C4-2B (cell line): ENCODE measurements around the gene CCL13.

Experiments
- H3K27ac ChIP-seq: fragments of 450-650 bp; 2 replicates; pipeline ENCODE4 v1.5.1; 2017
- ZFX ChIP-seq: fragments of 450-650 bp; IDR thresholded peaks from 2 replicates; pipeline ENCODE4 v1.6.1; 2017
- TF ChIP-seq, protein P1 (sequence below): fragments of 450-650 bp; conservative IDR thresholded peaks from 2 replicates; pipeline ENCODE4 v1.5.1; 2017; ENCODE audit warnings: mild to moderate bottlenecking

Gene CCL13

DNA sequence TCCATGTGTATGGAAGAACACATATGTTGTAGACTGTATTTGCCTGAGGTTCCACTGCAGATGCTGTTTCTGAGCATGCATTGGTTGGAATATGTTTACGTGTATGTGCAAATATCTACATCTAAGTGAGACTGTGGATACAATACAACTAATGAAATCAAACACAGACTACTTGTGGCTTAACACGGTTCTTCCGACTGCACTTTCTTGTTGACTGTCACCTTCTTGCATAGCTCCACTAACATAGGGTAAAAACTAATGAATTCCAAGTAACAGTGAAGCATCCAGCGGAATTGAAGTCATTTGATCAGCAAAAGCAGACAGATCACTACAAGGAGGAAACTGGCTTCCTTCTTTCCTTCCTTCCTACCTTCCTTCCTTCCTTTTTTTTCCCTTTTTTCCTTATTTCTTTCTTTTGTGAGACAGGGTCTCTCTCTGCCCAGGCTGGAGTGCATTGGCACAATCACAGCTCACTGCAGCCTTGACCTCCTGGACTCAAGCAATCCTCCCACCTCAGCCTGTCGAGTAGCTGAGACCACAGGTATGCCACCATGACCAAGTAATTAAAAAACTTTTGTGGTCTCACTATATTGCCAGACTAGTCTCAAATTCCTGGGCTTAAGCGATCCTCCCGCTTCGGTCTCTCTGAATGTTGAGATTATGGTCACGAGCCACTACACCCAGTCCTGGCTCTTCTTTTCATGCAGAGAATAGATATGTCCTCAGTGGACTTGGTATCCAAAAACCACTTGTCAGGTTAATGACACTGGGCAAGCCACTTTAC lies 28.7 kb downstream of the CCL13 start:
- H3K27ac ChIP-seq, result no peak overlapping the region
- no peak for TF ChIP-seq ZFX
- TF ChIP-seq, protein P1, sequence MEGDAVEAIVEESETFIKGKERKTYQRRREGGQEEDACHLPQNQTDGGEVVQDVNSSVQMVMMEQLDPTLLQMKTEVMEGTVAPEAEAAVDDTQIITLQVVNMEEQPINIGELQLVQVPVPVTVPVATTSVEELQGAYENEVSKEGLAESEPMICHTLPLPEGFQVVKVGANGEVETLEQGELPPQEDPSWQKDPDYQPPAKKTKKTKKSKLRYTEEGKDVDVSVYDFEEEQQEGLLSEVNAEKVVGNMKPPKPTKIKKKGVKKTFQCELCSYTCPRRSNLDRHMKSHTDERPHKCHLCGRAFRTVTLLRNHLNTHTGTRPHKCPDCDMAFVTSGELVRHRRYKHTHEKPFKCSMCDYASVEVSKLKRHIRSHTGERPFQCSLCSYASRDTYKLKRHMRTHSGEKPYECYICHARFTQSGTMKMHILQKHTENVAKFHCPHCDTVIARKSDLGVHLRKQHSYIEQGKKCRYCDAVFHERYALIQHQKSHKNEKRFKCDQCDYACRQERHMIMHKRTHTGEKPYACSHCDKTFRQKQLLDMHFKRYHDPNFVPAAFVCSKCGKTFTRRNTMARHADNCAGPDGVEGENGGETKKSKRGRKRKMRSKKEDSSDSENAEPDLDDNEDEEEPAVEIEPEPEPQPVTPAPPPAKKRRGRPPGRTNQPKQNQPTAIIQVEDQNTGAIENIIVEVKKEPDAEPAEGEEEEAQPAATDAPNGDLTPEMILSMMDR, result no peak

- H3K27ac ChIP-seq, result no peak overlapping the region
- TF ChIP-seq ZFX, result no peak
- TF ChIP-seq, protein P1, result no peak
These were observed 30.0 kb downstream of the CCL13 start for GRCh38 chr17:34386343-34386696.

DNA sequence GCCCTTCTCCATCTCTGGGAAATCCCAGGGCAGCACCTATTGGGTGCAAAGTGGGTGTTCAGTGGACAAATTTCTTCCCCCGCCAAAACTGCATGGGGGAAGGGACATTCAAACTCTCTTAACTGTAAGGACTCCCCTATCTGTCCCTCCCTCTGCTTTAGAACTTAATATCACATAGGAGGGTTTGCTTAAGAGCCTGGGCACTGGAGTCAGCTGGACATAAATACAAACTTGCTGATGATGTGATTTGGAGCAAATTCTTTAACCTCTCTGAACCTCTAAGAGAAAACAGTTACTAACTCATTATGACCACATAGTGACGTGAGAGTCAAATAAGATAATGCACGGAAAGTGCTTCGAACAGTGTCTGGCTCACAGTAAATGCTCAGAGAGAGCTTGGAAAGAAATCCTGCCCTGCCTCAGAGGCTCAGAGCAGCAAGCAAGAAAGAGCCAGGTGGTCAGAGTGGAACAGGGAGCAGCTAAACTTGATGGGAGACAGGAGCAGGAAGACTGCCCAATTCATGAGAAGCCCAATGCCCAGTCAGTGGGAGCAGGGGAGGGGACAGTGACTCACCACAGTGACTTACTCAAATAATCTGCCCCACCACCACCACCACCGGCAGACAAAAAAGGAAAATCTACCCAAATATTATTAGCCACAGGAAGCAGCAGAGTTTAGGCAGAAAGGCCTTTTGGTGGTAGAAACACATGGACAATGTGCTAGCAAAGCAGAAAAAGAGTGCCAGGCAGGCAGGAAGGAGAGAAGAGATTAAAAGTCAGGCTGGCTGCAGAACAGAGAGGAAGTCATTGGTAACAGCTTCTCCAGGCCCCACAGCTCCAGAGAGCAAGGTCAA lies 30.6 kb downstream of the CCL13 start:
- TF ChIP-seq, protein P1, result no peak
- no peak for TF ChIP-seq ZFX
- no peak overlapping the region for H3K27ac ChIP-seq

- no peak for TF ChIP-seq ZFX
- TF ChIP-seq, protein P1, result no peak
- no peak overlapping the region for H3K27ac ChIP-seq
These were observed 31.3 kb downstream of the CCL13 start for GRCh38 chr17:34387566-34387965.

DNA sequence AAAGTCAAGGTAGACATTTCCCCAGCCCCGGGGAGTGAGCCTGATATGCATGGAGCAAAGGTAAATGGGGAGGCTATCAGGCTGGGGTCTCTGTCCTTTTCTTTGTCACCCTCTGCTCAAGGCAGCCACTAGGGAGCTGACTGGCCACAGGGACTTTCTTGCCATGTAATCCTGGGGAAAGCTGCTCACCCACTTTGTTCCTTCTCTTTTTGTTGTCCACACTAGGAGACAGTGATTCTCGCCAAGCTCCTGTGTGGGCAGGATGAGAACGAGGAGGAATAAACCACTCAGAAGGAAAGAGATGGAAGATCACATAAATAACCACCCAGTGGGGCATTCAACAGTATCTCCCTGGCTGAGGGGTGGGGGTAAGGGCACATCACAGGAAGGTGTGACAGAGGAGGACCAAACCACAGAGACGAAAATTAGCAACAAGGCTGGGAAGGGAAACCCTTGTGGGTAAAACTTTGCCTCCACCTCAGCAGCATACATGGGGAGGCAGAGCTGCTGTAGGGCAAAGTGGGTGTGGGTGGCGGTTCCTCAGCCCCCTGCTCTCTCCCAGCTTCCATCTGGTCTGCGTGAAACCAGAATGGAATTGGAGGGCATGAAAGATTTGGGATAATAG lies 33.0 kb downstream of the CCL13 start:
- TF ChIP-seq ZFX, result no peak
- TF ChIP-seq, protein P1, result no peak
- no peak overlapping the region for H3K27ac ChIP-seq

GRCh38 chr17:34390649-34391048 lies 34.4 kb downstream of the CCL13 start:
- no peak overlapping the region for H3K27ac ChIP-seq
- no peak for TF ChIP-seq ZFX
- TF ChIP-seq, protein P1, result no peak

DNA sequence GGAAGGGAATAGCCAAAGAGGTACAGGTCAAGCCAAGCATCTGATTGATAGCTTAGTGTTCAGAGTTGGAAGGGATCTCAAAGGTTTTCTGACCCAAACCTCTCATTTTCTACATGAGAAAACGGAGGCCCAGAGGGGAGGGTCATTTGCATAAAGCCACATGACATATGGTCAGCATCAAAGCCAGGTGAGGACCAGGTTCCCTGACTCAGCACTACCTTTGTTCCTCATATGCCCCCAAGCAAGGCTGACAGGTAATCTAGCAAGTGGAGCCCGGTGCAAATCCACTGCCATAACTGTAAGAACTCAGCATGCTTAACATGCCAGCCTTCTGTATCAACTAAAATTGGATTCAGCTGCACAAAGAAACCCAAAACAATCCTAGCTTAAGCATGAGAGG lies 35.0 kb downstream of the CCL13 start:
- H3K27ac ChIP-seq, result no peak overlapping the region
- TF ChIP-seq ZFX, result no peak
- TF ChIP-seq, protein P1, result no peak
